HepG2 (cell line): ENCODE results near the gene ELP5. TPM values are rescaled to one million over a fixed set of nuclear protein-coding genes. Genes with fewer than 3 reads are reported as not detected.

Experiments
- CHD4 ChIP-seq: fragments of 200-600 bp; sonication (generic); IDR thresholded peaks from 2 replicates; pipeline ENCODE4 v1.7.0; 2017; ENCODE audit warnings: mild to moderate bottlenecking, low read length, borderline replicate concordance
- EHMT2 ChIP-seq: fragments of 200-600 bp; sonication (generic); IDR thresholded peaks from 2 replicates; pipeline ENCODE4 v1.7.0; 2017; ENCODE audit warnings: antibody characterized with exemption, low read depth, low read length, borderline replicate concordance
- ELF3 ChIP-seq: IDR thresholded peaks from 2 replicates; pipeline ENCODE4 v1.6.1; 2016; ENCODE audit warnings: missing genetic modification reagents, missing compliant biosample characterization
- HDAC1 ChIP-seq: sonication (generic); formaldehyde crosslinking; IDR thresholded peaks from 2 replicates; pipeline ENCODE4 v1.5.1; 2020; ENCODE audit warnings: mild to moderate bottlenecking, missing genetic modification reagents
- HNRNPL ChIP-seq: fragments of 200-400 bp; formaldehyde crosslinking; IDR thresholded peaks from 2 replicates; pipeline ENCODE4 v1.6.1; 2017; ENCODE audit warnings: mild to moderate bottlenecking, low read depth, low read length
- NCOA5 ChIP-seq: sonication (generic); formaldehyde crosslinking; IDR thresholded peaks from 2 replicates; pipeline ENCODE4 v1.4.0; 2020; ENCODE audit warnings: missing genetic modification reagents
- NR2F2 ChIP-seq: IDR thresholded peaks from 2 replicates; pipeline ENCODE4 v1.6.1; 2012; ENCODE audit warnings: low read depth, inconsistent platforms, borderline replicate concordance
- PREB ChIP-seq: sonication (generic); formaldehyde crosslinking; IDR thresholded peaks from 2 replicates; pipeline ENCODE4 v1.4.0; 2020; ENCODE audit warnings: missing genetic modification reagents
- RBM39 ChIP-seq: fragments of 200-400 bp; formaldehyde crosslinking; IDR thresholded peaks from one replicate; pipeline ENCODE4 v1.6.1; 2018; ENCODE audit warnings: antibody characterized with exemption, mild to moderate bottlenecking, low read depth, low read length; ENCODE audit not compliant: poor library complexity, severe bottlenecking
- SETDB1 ChIP-seq: sonication (generic); formaldehyde crosslinking; IDR thresholded peaks from 2 replicates; pipeline ENCODE4 v1.5.1; 2020; ENCODE audit warnings: missing genetic modification reagents, mild to moderate bottlenecking, borderline replicate concordance
- TCF7 ChIP-seq: sonication (generic); IDR thresholded peaks from 2 replicates; pipeline ENCODE4 v1.6.1; 2016; ENCODE audit warnings: antibody characterized with exemption, low read depth
- ZBTB42 ChIP-seq: sonication (generic); formaldehyde crosslinking; IDR thresholded peaks from 2 replicates; pipeline ENCODE4 v1.5.0; 2020; ENCODE audit warnings: mild to moderate bottlenecking, missing genetic modification reagents
- ZNF317 ChIP-seq: sonication (generic); formaldehyde crosslinking; IDR thresholded peaks from 2 replicates; pipeline ENCODE4 v1.5.0; 2020; ENCODE audit warnings: mild to moderate bottlenecking, missing genetic modification reagents
- ZNF891 ChIP-seq: sonication (generic); formaldehyde crosslinking; IDR thresholded peaks from 2 replicates; pipeline ENCODE4 v1.5.0; 2020; ENCODE audit warnings: mild to moderate bottlenecking, missing genetic modification reagents
- ZXDC ChIP-seq: sonication (generic); formaldehyde crosslinking; IDR thresholded peaks from 2 replicates; pipeline ENCODE4 v1.5.0; 2020; ENCODE audit warnings: mild to moderate bottlenecking, missing genetic modification reagents
- polyA plus RNA-seq, 8 experiments: library from polyadenylated mRNA; depleted of rRNA in 3 of 8; stranded (reverse) in 7 of 8; unstranded in 1 of 8; fragments of >200 nt; fragmentation: Illumina TruSeq in 4 of 8; extraction: Trizol in 4 of 8; gene quantifications; 2 replicates each; pipeline versions ENCODE4 v1.2.1 to v1.2.3, GENCODE V29; 2011 to 2016; ENCODE audit warnings: low read depth in 4 of 8, missing spikeins in 1 of 8, mixed read lengths in 1 of 8; ENCODE audit not compliant: insufficient read depth in 1 of 8
- total RNA-seq, 5 experiments: library from RNA; depleted of rRNA; stranded (reverse); fragments of >200 nt; fragmentation: Illumina TruSeq; extraction: Trizol; gene quantifications; 2 replicates each; pipeline ENCODE4 v1.2.3, GENCODE V29; 2016; ENCODE audit warnings: low read depth in 1 of 5
- TF ChIP-seq, protein P1 (sequence below): sonication (generic); formaldehyde crosslinking; IDR thresholded peaks from 2 replicates; pipeline ENCODE4 v1.5.0; 2020; ENCODE audit warnings: mild to moderate bottlenecking, missing genetic modification reagents
- TF ChIP-seq, protein P2 (sequence below): IDR thresholded peaks from 2 replicates; pipeline ENCODE4 v1.6.1; 2018; ENCODE audit warnings: missing genetic modification reagents, mild to moderate bottlenecking, missing compliant biosample characterization
- TF ChIP-seq, protein P3 (sequence below), 2 experiments: sonication (generic) in 1 of 2; formaldehyde crosslinking in 1 of 2; IDR thresholded peaks; 2 replicates each; pipeline versions ENCODE4 v1.4.0 to v1.6.1; 2018 to 2020; ENCODE audit warnings: missing genetic modification reagents in 2 of 2, borderline replicate concordance in 1 of 2, low read depth in 1 of 2, mild to moderate bottlenecking in 1 of 2, missing biosample characterization in 1 of 2
- TF ChIP-seq, protein P4 (sequence below): sonication (generic); formaldehyde crosslinking; conservative IDR thresholded peaks from 2 replicates; pipeline ENCODE4 v1.4.0; 2020; ENCODE audit warnings: missing genetic modification reagents

The ELP5 gene
- total and polyA plus RNA-seq, 2 of the 13 experiments (the other 11 are each of a cell fraction or from before 2014, with no cell fraction given), result 67.6 to 69.8 TPM

- TF ChIP-seq NR2F2, result no peak
- TF ChIP-seq SETDB1, result no peak
- TF ChIP-seq PREB (CRISPR knock-in tag), result no peak
- TF ChIP-seq HNRNPL, result peak; percentile 0; the same call in 1 of the 2 replicates
- TF ChIP-seq ZNF891 (CRISPR knock-in tag), result no peak
- no peak for TF ChIP-seq TCF7
- no peak for TF ChIP-seq EHMT2
- TF ChIP-seq, protein P1, sequence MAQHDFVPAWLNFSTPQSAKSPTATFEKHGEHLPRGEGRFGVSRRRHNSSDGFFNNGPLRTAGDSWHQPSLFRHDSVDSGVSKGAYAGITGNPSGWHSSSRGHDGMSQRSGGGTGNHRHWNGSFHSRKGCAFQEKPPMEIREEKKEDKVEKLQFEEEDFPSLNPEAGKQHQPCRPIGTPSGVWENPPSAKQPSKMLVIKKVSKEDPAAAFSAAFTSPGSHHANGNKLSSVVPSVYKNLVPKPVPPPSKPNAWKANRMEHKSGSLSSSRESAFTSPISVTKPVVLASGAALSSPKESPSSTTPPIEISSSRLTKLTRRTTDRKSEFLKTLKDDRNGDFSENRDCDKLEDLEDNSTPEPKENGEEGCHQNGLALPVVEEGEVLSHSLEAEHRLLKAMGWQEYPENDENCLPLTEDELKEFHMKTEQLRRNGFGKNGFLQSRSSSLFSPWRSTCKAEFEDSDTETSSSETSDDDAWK, result no peak
- no peak for TF ChIP-seq CHD4
- TF ChIP-seq, protein P2, sequence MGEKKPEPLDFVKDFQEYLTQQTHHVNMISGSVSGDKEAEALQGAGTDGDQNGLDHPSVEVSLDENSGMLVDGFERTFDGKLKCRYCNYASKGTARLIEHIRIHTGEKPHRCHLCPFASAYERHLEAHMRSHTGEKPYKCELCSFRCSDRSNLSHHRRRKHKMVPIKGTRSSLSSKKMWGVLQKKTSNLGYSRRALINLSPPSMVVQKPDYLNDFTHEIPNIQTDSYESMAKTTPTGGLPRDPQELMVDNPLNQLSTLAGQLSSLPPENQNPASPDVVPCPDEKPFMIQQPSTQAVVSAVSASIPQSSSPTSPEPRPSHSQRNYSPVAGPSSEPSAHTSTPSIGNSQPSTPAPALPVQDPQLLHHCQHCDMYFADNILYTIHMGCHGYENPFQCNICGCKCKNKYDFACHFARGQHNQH (CRISPR knock-in tag), result no peak
- 0 out of 2 replicates have a peak, but pooled peaks have one; percentile 16 for TF ChIP-seq ZNF317 (CRISPR knock-in tag)
- TF ChIP-seq ZBTB42 (CRISPR knock-in tag), result no peak
- no peak for TF ChIP-seq HDAC1 (CRISPR knock-in tag)
- no peak for TF ChIP-seq ZXDC (CRISPR knock-in tag)
- no peak for TF ChIP-seq NCOA5 (CRISPR knock-in tag)
- TF ChIP-seq, protein P3, sequence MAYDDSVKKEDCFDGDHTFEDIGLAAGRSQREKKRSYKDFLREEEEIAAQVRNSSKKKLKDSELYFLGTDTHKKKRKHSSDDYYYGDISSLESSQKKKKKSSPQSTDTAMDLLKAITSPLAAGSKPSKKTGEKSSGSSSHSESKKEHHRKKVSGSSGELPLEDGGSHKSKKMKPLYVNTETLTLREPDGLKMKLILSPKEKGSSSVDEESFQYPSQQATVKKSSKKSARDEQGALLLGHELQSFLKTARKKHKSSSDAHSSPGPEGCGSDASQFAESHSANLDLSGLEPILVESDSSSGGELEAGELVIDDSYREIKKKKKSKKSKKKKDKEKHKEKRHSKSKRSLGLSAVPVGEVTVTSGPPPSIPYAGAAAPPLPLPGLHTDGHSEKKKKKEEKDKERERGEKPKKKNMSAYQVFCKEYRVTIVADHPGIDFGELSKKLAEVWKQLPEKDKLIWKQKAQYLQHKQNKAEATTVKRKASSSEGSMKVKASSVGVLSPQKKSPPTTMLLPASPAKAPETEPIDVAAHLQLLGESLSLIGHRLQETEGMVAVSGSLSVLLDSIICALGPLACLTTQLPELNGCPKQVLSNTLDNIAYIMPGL (CRISPR knock-in tag; IDR thresholded peaks at IDR 0.05; ENCODE audit: borderline replicate concordance in 1 of 2, low read depth in 1 of 2), result peak in 1 of 2 experiments; percentile 50; a peak in 1 of 4 replicates
- no peak for TF ChIP-seq ELF3 (CRISPR knock-in tag)
- no peak for TF ChIP-seq RBM39
- TF ChIP-seq, protein P4, sequence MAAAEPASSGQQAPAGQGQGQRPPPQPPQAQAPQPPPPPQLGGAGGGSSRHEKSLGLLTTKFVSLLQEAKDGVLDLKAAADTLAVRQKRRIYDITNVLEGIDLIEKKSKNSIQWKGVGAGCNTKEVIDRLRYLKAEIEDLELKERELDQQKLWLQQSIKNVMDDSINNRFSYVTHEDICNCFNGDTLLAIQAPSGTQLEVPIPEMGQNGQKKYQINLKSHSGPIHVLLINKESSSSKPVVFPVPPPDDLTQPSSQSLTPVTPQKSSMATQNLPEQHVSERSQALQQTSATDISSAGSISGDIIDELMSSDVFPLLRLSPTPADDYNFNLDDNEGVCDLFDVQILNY, result no peak
These were observed 31.3 kb upstream of the ELP5 start (continued) for GRCh38 chr17:7220593-7221277.
